GM19372 (cell line): ENCODE results near the gene ENAH.
"Not testable (repeated sequence)": the region's sequence is repeated elsewhere in the genome, so short reads cannot be mapped to it uniquely, and the experiment has no call there.

ENCODE experiments used
- ATAC-seq: cut with Tn5 transposase; IDR thresholded peaks from one replicate; pipeline ENCODE4 v1.9.1; 2021; ENCODE audit warnings: mild to moderate bottlenecking, low read depth, moderate library complexity; ENCODE audit not compliant: unreplicated experiment

Gene ENAH

GRCh38 chr1:225651376-225651871, 1.5 kb downstream of the ENAH start:
- no peak for ATAC-seq

GRCh38 chr1:225650179-225650578, 2.7 kb downstream of the ENAH start:
- ATAC-seq, result no peak

GRCh38 chr1:225645194-225645895, 7.6 kb downstream of the ENAH start:
- no peak for ATAC-seq

- ATAC-seq, result no peak
Measured at GRCh38 chr1:225644666-225645065, 8.3 kb downstream of the ENAH start.

GRCh38 chr1:225642177-225642576, 10.7 kb downstream of the ENAH start:
- ATAC-seq, result no peak

DNA sequence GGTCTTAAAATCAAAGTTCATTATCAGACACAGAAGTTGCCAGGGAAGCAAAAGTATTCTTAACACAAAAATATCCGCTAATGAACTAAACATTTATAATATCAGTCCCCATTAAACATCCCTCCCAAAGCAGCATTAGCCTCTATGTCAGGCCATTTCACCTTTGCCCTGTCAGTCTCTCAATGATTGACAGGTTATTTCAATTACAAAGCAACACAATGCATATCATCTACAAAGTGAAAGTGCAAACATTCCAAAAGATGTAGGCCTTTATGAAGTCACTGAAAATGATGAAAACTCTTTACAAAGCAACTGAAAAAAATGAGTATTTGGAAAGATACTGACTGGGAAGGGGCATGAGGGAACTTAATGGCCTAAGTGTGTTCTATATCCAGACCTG, 14.1 kb downstream of the ENAH start:
- ATAC-seq, result no peak

DNA sequence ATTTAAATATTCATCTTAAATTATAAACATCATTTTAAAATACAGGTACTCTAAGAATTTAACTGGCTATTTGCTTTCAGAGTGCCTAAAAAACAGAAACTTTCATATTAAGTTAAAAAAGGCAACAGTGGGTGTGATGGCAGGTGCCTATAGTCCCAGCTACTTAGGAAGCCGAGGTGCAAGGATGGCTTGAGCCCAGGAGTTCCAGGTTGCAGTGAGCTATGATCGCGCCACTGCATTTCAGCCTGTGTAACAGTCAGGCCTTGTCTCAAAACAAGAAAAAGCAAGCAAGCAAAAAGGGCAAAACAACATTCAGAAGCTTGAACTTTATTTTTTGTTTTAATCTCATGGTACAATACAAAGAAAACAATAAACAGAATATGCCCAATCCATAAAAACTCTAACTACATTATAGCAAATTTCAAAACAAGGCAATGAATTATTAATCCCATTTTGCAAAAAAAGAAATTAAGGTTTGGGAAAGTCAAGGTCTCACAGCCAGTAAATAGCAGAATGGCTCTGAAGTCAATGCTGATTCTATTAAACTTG, 15.2 kb downstream of the ENAH start:
- no peak for ATAC-seq

DNA sequence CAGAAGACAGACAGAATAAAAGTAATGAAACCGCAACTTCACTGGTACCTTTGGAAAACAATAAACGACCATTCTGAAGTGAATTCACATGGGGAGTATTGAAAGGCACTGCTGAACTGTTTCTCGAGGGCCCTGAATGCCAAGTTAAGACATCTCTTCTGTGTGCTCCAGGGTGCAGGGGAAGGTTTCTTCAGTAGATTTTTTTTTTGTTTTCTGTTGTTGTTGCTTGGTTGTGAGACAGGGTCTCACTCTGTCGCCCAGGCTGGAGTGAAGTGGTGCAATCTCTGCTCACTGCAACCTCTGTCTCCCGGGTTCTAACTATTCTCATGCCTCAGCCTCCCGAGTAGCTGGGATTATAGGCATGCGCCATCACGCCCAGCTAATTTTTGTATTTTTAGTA, 15.9 kb downstream of the ENAH start:
- ATAC-seq, result not testable (repeated sequence)

GRCh38 chr1:225635649-225636048, 17.3 kb downstream of the ENAH start:
- ATAC-seq, result no peak

DNA sequence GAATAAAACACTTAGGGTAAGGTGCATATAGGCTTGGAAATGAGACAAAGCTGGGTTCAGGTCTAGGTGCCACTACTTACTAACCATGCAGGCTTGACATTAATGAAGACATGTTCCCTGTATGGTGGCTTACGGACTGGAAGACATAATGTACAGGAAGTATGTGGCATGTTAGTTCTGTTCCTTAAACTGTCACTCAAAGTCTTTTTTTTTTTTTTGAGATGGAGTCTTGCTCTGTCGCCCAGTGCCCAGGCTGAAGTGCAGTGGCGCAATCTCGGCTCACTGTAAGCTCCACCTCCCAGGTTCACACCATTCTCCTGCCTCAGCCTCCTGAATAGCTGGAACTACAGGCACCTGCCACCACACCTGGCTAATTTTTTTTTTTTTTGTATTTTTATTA, 20.1 kb downstream of the ENAH start:
- not testable (repeated sequence) for ATAC-seq

DNA sequence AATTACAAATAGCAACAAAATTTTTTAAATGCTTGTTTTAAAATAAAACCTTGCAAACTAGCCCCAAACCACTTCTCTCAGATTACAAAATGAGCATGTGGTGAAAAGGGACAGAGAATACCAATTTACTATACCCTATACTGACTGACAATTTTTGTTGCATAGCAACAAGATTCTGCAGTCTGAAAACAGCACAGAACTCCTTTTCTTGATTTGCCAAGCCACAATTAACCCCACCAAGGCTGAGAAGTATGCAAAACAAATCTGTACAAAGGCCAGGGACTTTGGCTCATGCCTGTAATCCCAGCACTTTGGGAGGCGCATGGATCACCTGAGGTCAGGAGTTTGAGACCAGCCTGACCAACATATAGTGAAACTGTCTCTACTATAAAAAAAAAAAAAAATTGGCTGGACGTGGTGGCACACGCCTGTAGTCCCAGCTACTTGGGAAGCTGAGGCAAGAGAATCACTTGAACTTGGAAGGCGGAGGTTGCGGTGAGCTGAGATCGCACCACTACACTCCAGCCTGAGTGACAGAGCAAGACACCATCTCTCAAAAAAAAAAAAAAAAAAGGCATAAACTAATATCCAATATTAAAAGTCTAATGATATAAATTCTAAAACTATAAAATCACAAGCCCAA, 21.8 kb downstream of the ENAH start:
- ATAC-seq, result no peak

GRCh38 chr1:225629483-225629882, 23.4 kb downstream of the ENAH start:
- ATAC-seq, result no peak

DNA sequence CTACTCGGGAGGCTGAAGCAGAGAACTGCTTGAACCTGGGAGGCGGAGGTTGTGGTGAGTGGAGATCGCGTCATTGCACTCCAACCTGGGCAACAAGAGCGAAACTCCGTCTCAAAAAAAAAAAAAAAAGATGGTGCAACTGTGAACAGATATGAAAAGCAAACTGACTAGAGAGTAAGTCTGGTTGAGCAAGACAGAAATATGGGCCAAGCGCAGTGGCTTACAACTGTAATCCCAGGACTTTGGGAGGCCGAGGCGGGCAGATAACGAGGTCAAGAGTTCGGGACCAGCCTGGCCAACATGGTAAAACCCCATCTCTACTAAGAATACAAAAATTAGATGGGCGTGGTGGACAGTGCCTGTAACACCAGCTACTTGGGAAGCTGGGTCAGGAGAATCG, 24.1 kb downstream of the ENAH start:
- ATAC-seq, result not testable (repeated sequence)

- no peak for ATAC-seq
Measured at GRCh38 chr1:225627304-225627947, 25.5 kb downstream of the ENAH start.

DNA sequence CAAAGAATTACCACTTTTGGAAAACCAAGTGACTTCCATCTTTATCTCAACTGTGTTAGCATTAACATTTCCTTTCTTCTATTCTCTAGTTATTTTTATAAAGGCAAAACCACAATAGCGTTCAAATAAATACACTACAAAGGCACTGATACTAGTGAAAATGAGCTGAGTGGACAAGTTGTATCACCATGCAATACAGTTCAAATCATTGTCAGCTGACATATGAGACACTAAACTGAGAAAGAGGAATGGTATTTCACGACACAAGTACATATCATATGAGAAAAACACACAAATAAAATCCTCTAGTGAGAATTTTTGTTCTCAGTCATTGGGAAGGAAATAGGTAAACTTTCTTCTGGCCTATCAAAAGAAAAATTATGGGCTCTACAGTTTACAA, 26.2 kb downstream of the ENAH start:
- ATAC-seq, result no peak

- ATAC-seq, result no peak
Measured at GRCh38 chr1:225617956-225618355, 35.0 kb downstream of the ENAH start.

DNA sequence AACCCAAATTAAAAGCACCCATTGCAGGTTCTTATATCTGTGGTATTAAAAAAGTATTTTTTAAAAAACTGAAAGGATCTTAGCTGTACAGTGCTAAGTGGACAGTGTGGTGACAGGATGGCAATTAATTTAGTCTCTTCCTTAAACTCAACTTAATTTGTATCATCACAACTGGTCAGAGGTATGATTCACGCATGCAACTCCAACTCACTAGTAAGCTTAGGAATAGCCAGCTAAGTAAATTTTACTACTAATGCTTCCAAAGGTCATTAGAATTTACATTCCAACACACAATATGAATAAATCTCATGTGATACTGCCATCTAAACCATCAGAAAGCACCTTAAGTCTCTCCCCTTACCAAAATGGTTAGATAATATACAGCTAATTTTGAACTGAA, 35.4 kb downstream of the ENAH start:
- ATAC-seq, result no peak

DNA sequence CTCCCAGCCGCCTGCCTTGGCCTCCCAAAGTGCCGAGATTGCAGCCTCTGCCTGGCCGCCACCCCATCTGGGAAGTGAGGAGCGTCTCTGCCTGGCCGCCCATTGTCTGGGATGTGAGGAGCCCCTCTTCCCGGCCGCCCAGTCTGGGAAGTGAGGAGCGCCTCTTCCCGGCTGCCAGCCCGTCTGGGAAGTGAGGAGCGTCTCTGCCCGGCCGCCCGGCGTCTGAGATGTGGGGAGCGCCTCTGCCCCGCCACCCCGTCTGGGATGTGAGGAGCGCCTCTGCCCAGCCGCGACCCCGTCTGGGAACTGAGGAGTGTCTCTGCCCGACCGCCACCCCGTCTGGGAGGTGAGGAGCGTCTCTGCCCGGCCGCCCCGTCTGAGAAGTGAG, 37.5 kb downstream of the ENAH start:
- ATAC-seq, result not testable (repeated sequence)

DNA sequence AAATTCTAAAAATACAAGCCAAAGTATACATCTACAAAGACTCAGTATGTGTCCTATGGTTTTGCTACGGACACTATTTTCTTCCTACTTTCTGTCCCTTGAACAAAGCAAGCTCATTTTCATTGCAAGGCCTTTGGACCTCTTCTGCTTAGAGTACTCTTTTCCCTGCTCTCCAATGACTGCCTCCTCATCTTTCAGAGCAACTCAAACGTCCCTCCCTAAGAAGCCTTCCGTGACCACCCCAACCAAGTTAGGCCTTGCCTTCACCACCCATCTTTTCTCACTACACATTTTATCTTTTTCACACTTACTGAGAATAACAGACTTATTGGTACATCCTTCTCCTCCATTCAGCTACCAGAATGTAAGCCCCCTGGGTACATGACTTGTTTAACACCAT, 39.9 kb downstream of the ENAH start:
- no peak for ATAC-seq

DNA sequence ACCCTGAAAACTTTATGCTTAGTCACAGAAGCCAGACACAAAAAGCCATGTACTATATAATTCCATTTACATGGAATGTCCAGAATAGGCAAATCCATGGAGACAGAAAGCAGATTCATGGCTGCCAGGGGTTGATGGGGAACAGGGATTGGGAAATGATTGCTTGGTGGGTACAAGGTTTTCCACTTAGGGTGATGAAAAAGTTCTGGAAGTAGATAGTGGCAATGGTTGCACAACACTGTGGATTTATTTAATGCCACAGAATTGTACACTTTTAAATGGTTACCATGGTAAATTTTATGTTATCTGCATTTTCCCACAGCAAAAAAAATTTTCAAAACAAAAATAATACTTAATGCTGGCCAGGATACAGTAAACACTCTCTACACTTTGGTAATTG, 40.6 kb downstream of the ENAH start:
- ATAC-seq, result no peak

DNA sequence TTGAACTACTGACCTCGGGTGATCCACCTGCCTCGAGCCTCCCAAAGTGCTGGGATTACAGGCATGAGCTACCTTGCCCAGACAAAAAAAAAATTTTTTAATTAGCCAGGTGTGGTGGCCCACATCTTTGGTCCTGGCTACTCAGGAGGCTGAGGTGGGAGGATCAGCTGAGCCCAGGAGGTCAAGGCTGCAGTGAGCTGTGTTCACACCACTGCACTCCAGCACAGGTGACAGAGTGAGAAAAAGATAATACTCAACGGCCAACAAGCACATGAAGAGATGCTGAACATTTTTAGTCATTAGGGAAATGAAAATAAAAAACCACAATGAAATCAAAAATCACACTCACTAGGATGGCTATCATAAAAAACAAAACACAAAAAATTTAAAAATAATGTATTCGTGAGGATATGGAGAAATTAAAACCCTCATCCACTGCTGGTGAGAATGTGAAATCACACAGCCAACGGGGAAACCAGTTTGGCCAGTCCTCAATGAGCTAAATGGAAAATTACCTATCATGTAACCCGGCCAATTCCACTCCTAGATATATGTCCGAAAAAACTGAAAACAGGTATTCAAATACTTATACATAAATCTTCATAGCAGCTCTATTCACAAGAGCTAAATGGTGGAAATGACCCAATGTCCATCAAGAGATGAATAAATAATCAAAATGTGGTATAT, 41.2 kb downstream of the ENAH start:
- no peak for ATAC-seq
